ENCODE data around the gene IL11. TPM values are rescaled to one million over a fixed set of nuclear protein-coding genes. Genes with fewer than 3 reads are reported as not detected.
A peak's percentile ranks its signal among the peaks of the same experiment; 100 is the strongest.

IL11 gene
- polyA plus RNA-seq, 2 of the 4 experiments (the other 2 are of a cell fraction), result 52.4 to 100.0 TPM

- TF ChIP-seq E2F6 (IDR thresholded peaks at IDR 0.05; ENCODE audit: borderline replicate concordance, low read depth), result no peak
- TF ChIP-seq GATA3 (IDR thresholded peaks at IDR 0.05; ENCODE audit: borderline replicate concordance), result no peak
- TF ChIP-seq HOXA7 (CRISPR knock-in tag; IDR thresholded peaks at IDR 0.05), result 0 out of 2 replicates have a peak, but pooled peaks have one; percentile 34
- TF ChIP-seq KDM1A (IDR thresholded peaks at IDR 0.05; ENCODE audit: low read depth), result peak; percentile 91
- TF ChIP-seq NFE2L2 (conservative IDR thresholded peaks at IDR 0.05; ENCODE audit: low read length), result no peak
- TF ChIP-seq ELK1 (IDR thresholded peaks at IDR 0.05; ENCODE audit: low read depth, low read length), result no peak
Measured at GRCh38 chr19:55391191-55391670, 21.0 kb upstream of the IL11 start (continued).

GRCh38 chr19:55390461-55390880 is 20.2 kb upstream of the IL11 start:
- ChIA-PET CTCF (interaction anchor here (0.8 to 7.0 kb wide), 9 partner anchors 12 to 257 kb away, joined by 3 to 38 read pairs (median 6); partner anchors contain the start of genes CCDC106 and UBE2S), POLR2A (interaction anchor here (0.8 to 6.5 kb wide), 5 partner anchors 15 to 273 kb away, joined by 3 to 55 read pairs (median 4); partner anchors contain the start of genes HSPBP1, PPP1R12C and UBE2S)
- no peak for DNase-seq (ENCODE audit: low read depth in 1 of 2, low spot score in 1 of 2)
- no peak for ATAC-seq
- Histone ChIP-seq H3K4me2 (peak overlapping the region; percentile 90; the same call in 2 of the 3 replicates), H3K4me3 (no peak overlapping the region), H3K27ac (peak overlapping the region in 1 of 2 experiments; percentile 99; a peak in 3 of 6 replicates), H3K9me3 (no peaks in the 10 kb centered on the region), H3K4me1 (peaks cover 61% of the 10 kb centered on the region)
- 83% methylated on average over 7 of the region's 7 CpGs for WGBS (ENCODE audit: missing lambda C conversion rate)
- no peak for FAIRE-seq
- TF ChIP-seq GATA3 (IDR thresholded peaks at IDR 0.05; ENCODE audit: borderline replicate concordance) (0 out of 2 replicates have a peak, but pooled peaks have one; percentile 8), MAFK (IDR thresholded peaks at IDR 0.05; ENCODE audit: partially characterized antibody) (no peak), TFCP2L1 (CRISPR knock-in tag; IDR thresholded peaks at IDR 0.05) (0 out of 2 replicates have a peak, but pooled peaks have one; percentile 9)

- no peak for ATAC-seq
- no peak for FAIRE-seq
- WGBS (ENCODE audit: missing lambda C conversion rate), result 90% methylated on average over 21 of the region's 21 CpGs
- H3K4me2 ChIP-seq, result peak overlapping the region; percentile 90
- ChIA-PET POLR2A (interaction anchor here (0.6 to 6.5 kb wide), 6 partner anchors 16 to 233 kb away, joined by 3 to 55 read pairs (median 4); partner anchors contain the start of genes HSPBP1, IL11 and UBE2S), CTCF (interaction anchor here (0.8 to 7.0 kb wide), 10 partner anchors 13 to 248 kb away, joined by 3 to 38 read pairs (median 4); partner anchors contain the start of gene UBE2S)
- TF ChIP-seq PHF8 (IDR thresholded peaks at IDR 0.05; ENCODE audit: borderline replicate concordance, low read depth), result no peak
- TF ChIP-seq RAD21 (conservative IDR thresholded peaks at IDR 0.05 in 1 of 2, IDR thresholded peaks at IDR 0.05 in 1 of 2), result no peak
- TF ChIP-seq REST (IDR thresholded peaks at IDR 0.05), result no peak
- TF ChIP-seq CEBPB (IDR thresholded peaks at IDR 0.05), result no peak
- peak; percentile 39; the same call in 2 of the 3 replicates for TF ChIP-seq BCL3 (IDR thresholded peaks at IDR 0.05)
- TF ChIP-seq NPAS2 (CRISPR knock-in tag; IDR thresholded peaks at IDR 0.05; ENCODE audit: borderline replicate concordance), result no peak
- TF ChIP-seq USF2 (IDR thresholded peaks at IDR 0.05), result no peak
- peak; percentile 18 to 65; a peak in 3 of 5 replicates for TF ChIP-seq JUN (IDR thresholded peaks at IDR 0.05)
- no peak for TF ChIP-seq TFCP2L1 (CRISPR knock-in tag; IDR thresholded peaks at IDR 0.05)
- TF ChIP-seq E2F6 (IDR thresholded peaks at IDR 0.05; ENCODE audit: borderline replicate concordance, low read depth), result no peak
- peak; percentile 29; the same call in 1 of the 2 replicates for TF ChIP-seq POLR2A (IDR thresholded peaks at IDR 0.05; ENCODE audit: low read length)
- TF ChIP-seq CBX2 (IDR thresholded peaks at IDR 0.05; ENCODE audit: borderline replicate concordance, low read depth), result no peak
- no peak for TF ChIP-seq EHF (CRISPR knock-in tag; IDR thresholded peaks at IDR 0.05)
- peak overlapping the region; percentile 15 to 99; a peak in 3 of 6 replicates for H3K27ac ChIP-seq
- H3K9me3 ChIP-seq, result no peaks in the 10 kb centered on the region
- H3K4me3 ChIP-seq, result peak overlapping the region; percentile 89; the same call in 2 of the 3 replicates
- peaks cover 64% of the 10 kb centered on the region for H3K4me1 ChIP-seq
- DNase-seq (ENCODE audit: low read depth in 1 of 2, low spot score in 1 of 2), result no peak
Measured at GRCh38 chr19:55389386-55390317, 19.4 kb upstream of the IL11 start.
